Effector CD8-positive, alpha-beta T cell (primary cell): ENCODE measurements around the gene SIX5.
A peak's percentile ranks its signal among the peaks of the same experiment; 100 is the strongest.

Experiments
- DNase-seq: peaks from one replicate; lab custom pipeline; 2025; lab: John Stamatoyannopoulos, UW

Gene SIX5

GRCh38 chr19:45773384-45773783 lies 4.3 kb upstream of the SIX5 start:
- DNase-seq, result no peak

DNA sequence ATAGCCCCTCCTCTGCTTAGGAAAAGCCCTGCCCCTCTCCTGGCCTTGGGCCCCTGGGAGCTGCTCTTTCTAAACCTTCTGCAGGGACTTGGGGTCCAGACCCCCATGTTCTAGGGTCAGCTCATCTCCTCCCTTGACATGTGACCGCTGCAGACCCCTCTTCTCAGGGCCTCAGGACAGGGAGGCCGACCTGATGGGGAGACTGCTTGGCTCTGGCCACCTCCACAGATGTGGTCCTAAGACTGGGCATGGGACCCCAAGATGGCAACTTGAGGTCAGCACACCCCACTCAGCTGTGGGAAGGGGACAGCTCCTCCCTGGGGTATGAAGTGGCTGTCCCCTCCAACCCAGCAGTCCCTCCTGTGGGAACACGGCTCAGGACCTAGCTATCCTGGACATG lies 3.9 kb upstream of the SIX5 start:
- DNase-seq, result no peak

DNA sequence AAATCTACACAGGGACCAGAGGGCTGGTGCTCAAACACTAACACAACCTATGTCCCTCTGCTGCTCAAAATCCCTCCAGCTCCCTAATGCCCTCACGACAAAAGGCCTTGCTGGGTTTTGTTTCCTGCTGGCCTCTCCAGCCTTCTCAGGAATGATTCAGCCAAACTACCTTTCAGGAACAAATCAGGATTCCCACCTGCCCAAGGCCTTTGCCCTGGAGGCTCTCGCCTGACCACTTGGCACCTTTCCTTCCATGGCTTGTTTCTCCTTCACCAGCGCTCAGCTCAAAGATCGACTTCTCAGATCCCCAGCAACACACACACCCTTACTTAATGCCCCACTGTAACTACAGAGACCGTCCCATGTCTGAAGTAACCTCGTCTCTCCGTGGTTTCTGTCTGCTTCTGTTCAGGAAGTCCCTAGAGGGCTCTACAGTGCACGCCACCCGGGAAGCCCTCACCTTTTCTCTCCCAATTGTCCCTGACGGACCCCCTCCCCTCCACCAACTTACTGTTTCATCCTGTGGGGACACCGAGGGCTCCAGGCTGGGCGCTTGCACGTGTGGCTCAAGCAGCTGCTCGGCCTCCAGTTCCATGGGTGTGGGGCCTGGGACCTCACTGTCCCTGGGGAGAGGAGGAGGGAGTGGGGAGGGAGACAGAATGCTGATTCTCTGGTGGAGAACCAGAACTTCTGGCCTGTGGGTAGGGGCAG lies 3.2 kb upstream of the SIX5 start:
- DNase-seq, result no peak

DNA sequence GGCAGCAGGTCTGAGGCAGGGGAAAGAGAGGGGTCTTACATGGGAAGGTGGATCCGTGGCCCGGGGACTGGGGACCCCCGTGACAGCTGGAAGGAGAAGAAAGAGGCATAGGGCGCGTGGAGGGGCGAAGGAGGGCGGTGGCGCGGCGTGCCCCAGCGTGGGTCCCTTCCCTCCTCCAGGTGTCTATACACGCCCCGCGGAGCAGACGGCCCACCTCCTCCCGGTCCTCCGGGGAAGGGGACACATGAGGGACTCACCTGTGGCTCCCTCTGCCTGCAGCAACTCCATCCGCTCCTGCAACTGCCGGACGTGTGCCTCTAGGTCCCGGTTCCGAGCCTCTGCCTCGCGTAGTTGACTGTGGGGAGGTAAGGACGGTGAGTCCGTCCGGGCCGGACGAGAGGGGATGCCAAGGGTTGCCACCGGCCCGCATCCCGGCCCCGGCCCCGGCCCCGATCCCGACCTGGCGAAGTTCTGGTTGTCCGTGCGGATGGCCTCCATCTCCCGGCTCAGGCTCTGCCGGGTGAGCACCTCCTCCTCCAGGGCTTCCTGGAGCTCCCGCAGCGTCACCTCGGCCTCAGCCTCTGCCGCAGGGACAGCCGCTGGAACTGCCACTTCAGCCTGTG lies 2.4 kb upstream of the SIX5 start:
- DNase-seq, result no peak

GRCh38 chr19:45770192-45771101 lies 1.4 kb upstream of the SIX5 start:
- DNase-seq, result peak; percentile 87

DNA sequence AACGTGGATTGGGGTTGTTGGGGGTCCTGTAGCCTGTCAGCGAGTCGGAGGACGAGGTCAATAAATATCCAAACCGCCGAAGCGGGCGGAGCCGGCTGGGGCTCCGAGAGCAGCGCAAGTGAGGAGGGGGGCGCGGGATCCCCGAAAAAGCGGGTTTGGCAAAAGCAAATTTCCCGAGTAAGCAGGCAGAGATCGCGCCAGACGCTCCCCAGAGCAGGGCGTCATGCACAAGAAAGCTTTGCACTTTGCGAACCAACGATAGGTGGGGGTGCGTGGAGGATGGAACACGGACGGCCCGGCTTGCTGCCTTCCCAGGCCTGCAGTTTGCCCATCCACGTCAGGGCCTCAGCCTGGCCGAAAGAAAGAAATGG lies 754 bp upstream of the SIX5 start:
- DNase-seq, result peak; percentile 57

GRCh38 chr19:45768655-45768983 lies 433 bp downstream of the SIX5 start:
- no peak for DNase-seq

DNA sequence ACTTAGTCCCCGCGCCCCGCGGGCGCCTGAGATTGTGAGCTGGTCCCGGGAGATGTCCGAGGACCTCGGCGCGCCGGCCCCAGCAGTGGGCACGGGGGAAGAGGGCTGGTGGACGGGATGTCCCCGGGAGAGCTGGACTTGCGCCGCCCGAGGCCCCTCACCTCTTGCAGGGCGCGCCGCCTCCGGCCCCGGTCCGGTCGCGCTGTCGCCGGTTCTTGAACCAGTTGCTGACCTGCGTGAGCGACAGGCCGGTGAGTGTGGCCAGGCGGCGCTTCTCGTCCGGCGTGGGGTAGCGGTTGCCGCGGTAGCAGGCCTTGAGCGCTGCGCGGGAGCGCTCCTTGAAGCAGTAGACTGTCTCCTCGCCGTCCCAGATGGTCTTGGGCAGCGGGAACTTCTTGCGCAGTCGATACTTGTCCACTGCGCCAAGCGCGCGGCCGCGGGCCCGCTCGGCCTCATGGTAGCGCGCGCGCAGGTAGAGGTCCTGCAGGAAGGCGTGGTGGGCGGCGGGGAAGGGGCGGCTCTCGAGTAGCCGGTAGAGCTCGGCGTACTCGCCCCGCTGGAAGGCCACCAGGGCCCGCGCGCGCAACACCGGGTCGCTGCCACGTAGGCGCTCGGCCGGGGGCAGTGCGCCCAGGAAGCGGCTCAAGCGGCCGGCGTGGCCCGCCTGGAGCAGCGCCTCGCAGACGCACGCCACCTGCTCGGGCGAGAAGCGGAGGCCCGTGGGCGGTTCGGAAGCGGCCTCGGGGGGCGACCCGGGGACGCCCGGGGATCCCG lies 984 bp downstream of the SIX5 start:
- DNase-seq, result no peak

GRCh38 chr19:45767410-45767880 lies 1.6 kb downstream of the SIX5 start:
- no peak for DNase-seq

GRCh38 chr19:45766869-45767346 lies 2.1 kb downstream of the SIX5 start:
- DNase-seq, result no peak

DNA sequence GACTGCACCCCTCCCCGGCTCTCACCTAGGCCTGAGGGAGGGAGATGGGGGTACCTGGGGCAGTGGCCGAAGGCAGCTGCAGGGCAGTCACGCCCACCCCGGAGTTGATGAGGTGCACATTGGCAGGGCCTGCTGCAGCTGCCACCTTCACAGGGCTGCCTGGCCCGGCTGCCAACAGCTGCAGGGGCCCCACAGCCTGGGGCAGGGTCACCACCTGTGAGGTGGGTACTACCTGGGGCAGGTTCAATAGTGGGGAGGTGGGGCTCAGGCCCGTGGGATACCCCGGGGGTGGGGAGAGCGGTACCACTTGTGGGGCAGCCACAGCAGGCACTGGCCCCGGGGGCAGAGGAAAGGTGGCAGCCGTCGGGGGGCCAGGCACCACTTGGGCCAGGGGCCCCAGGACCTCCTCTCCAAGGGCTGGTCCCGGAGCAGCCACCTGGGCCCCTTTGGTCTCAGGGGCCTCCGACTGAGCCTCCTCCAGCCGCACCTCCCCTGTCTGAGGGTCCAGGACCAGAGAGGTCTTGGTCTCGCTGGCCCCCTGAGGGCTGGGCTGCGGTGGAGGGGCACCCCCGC lies 2.7 kb downstream of the SIX5 start:
- no peak for DNase-seq

- DNase-seq, result no peak
These were observed 3.3 kb downstream of the SIX5 start for GRCh38 chr19:45765702-45766295.

- DNase-seq, result no peak
These were observed 3.9 kb downstream of the SIX5 start for GRCh38 chr19:45764945-45765701.

DNA sequence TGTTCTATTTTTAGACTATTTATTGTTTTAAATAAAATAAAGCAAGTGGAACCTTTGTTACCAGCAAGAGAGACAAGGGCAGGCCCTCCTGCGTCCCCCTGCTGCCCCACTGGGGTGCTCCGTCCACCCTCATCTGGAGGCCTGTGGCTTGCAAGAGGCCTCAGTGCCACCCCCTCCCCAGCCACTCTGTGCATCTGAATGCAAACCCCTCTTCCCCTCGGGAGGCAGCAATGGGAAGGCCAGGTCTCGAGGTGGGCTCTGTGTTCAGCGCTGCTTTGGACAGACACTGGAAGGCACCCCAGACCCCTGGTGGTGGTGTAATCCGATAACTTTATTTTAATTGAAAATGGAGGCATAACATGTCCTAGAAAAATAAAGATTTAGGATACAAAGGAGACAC lies 4.6 kb downstream of the SIX5 start:
- no peak for DNase-seq

DNA sequence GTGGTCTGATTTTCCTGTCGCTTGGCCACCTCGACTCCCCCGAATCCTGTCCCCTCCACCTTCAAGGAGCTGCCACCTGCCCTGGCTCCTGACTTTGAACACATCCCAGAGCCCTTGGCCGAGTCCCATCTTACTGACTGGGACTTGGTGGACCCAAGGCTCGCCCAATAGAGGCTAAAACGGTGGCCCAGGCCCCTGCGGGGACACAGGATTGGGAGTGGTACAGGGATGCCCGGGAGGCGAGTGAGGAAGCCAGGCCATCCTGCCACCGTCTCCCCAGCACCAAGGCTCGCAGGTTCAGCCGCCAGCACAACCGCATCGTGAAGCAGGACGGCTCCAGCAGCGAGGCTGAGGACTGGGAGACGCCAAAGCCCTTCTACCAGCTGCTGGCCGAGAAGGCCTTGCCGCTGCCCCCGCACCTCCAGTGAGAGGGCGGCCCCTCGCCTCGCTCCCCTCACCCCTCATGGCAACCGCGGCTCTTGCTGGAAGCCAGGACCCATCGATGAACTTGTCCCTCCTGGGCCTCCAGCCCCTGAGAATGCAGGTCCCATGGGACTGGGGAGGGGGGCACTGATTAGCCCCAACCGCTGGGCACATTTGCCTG lies 5.3 kb downstream of the SIX5 start:
- no peak for DNase-seq

DNA sequence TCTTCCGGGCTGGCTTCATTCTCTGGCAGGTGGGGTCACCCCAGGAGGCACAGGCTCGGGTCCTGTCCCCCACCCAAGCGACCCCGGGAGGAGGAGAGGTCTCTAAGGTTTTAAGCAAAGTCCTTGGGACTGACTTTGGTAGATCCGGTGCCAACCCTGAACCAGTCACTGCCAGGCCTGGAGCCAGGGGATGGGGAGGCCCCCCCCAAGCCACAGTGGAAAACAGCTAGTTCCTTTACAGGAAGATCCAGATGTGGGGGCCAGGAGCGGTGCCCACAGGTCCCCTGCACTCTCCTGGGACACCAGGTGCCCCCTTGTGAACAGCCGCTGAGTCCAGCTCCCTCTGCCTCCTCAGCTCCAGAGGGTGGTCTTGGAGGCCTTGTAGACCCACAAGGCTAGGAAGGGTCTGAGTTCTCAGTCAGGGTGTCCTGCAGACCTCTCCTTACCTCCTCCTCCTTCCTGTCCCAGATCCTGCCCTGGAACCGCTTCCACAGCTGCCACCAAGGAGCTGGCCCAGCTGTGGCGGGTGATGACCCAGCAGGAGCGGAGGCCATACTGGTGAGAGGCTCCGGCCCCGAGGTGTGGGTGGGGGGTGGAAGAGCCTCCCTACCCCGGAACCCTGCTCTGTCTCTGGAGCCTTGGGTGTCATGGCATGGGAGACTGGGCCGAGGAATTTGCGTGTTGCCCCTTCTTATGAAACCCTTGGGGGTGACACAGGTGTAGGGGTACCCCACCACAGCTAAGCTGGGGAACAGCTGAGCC lies 6.0 kb downstream of the SIX5 start:
- no peak for DNase-seq

GRCh38 chr19:45761714-45762113 lies 7.3 kb downstream of the SIX5 start:
- no peak for DNase-seq

DNA sequence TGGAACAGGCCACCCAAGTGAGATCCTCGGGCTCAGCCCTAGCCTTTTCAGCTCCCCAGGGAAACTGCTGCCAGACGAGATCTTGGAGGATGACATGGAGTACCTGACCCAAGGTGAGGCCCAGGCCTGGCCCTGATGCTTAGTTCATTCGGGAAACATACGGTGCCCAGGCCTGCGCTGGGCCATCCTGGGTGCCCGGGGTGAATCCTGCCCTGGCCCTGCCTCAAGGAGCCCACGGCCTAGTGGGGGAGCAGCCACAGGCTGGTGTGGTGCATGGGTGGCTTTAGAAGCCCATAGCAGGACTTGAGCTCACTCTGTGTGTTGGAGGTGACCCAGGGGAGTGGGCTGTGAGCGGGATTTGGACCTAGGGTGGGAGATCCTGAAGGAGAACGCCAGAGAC lies 10.1 kb downstream of the SIX5 start:
- no peak for DNase-seq

DNA sequence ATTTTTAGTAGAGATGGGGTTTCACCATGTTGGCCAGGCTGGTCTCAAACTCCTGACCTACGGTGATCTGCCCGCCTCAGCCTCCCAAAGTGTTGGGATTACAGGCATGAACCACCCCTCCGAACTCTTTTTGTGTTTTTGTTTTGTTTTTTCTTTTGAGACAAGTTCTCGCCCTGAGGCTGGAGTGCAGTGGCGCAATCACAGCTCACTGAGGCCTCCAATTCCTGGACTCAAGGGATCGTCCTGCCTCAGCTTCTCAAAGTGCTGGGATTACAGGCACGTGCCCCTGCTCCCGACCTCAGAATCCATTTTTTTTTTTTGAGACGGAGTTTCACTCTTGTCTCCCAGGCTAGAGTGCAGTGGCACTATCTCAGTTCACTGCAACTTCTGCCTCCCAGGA lies 11.4 kb downstream of the SIX5 start:
- no peak for DNase-seq
